Right hindlimb (tissue), 1 donor: Measurements from ENCODE around the gene OBSCN.
"Not testable (repeated sequence)": the region's sequence is repeated elsewhere in the genome, so short reads cannot be mapped to it uniquely, and the experiment has no call there.

Experiments
- DNase-seq: peaks from one replicate; pipeline ENCODE4 v3.0.0-alpha.2; 2018

The OBSCN gene

DNA sequence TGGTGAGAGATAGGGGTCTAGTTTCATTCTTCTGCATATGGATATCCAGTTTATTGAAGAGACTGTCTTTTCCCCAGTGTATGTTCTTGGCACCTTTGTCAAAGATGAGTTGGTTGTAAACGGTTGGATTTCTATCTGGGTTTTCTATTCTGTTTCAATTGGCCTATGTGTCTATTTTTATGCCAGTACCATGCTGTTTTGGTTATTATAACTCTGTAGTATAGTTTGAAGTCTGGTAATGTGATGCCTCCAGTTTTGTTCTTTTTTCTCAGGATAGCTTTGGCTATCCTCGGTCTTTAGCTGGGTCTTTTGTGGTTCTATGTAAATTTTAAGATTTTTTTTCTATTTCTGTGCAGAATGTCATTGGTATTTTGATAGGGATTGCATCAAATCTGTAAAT, 19.6 kb upstream of the OBSCN start:
- not testable (repeated sequence) for DNase-seq

DNA sequence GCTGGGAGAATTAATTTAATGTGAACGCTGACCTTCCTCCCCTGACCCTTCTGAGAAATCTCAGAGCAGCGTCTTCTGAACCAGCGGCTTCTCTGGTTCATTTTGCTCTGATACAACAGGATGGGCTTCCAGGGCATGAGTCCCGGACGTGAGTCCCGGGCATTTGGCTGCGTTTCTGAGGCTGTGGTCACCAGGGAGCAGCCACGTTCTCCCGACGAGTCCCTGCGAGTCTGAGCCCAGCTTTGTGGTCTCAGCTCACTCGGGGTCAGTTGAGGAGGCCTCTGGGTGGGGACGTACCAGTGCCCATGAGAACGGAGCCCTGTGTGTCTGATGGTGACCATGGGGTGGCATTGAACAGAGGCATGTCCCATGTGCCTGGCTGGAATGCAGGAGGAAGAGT, 17.7 kb upstream of the OBSCN start:
- no peak for DNase-seq

DNA sequence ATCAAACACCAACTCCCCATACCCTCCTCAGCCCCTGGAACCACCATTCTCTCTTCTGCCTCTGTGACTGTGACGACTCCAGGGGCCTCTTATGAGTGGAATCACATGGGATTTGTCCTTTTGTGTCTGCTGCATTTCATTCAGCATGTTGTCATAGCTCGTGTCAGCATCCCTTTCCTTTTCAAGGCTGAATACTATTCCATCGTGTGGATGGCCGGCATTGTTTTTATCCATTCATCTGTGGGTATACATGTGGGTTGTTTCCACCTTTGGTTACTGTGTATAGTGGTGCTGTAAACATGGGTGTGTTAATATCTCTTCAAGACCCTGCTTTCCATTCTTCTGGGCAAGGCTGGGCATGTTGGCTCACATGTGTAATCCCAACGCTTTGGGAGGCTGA, 17.1 kb upstream of the OBSCN start:
- no peak for DNase-seq

DNA sequence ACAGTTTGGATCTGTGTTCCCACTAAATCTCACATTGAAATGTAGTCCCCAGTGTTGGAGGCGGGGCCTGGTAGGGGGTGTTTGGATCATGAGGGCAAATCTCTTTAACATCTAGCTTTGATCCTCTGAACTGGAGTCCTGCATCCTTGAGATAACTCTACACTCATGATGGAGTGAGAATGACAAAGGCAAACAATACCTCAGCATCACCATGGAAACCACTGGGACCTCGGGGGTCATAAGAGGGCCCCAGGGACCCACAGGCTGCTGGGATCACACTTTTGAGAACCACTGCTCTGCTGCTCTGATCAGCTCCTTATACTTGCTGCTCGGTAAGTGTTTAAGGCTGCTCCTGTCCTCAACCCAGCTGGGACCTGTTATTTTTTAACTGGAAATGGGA, 13.4 kb upstream of the OBSCN start:
- DNase-seq = no peak

DNA sequence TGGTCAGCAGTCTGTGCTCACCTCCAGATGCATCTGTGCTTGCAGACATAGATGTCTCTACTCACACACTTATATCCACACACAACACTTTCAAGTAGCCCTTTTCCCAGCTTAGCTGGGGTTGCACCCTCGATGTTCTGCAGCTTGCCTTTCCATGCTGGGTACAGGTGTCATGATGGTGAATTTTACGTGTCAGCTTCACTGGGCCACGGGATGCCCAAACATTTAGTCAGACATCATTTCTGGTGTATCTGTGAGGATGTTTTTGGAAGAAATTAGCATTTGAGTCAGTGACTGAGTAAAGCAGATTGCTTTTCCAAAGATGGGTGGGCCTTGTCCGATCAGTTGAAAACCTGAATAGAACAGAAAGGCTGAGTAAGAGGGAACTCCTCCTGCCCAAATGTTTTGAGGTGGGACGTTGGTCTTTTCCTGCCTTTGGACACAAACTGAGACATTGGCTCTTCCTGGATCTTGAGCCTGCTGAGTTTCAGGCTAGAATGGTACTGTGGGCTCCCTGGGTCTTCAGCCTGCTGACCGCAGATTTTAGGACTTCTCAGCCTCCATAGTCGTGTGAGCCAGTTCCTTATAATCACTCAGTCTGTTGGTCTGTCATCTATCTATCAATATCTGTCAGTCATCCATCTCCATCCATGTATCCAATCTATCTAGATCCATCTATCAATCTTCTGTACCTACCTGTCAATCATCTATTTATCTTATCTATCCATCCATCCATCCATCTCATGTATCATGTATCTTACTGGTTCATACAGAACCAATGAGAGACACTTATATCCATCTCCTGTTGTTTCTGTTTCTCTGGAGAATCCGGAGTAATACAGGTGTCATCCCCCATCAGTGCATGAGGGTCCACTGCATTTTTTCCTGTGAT, 12.7 kb upstream of the OBSCN start:
- DNase-seq = no peak

DNA sequence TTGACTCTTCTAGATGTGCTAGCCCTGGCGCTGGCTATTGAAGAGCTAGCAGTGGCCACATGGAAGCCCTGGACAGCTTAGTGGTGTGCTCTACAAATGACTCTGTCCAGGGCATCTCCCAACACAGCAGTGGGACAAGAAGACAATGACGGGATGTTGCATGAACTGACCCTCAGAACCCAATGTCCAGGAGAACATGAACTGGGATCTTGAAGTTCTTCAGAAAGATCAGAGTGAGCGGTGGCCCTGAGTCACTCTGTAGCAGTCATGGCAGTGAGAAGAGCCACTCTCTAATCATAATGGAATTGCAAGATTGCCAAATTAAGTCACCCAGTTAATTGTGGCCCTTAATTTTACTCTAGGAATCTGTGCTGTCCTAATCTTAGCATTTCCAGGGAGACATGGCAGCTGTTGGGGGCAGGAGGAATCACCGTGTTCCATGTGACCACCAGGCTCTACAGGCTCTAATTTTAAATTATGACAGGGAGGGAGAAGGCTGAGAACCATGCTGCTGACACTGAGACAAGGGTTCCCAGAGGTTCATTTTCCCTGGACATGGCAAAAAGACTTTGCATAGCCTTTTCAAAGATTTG, 10.2 kb upstream of the OBSCN start:
- no peak for DNase-seq

DNA sequence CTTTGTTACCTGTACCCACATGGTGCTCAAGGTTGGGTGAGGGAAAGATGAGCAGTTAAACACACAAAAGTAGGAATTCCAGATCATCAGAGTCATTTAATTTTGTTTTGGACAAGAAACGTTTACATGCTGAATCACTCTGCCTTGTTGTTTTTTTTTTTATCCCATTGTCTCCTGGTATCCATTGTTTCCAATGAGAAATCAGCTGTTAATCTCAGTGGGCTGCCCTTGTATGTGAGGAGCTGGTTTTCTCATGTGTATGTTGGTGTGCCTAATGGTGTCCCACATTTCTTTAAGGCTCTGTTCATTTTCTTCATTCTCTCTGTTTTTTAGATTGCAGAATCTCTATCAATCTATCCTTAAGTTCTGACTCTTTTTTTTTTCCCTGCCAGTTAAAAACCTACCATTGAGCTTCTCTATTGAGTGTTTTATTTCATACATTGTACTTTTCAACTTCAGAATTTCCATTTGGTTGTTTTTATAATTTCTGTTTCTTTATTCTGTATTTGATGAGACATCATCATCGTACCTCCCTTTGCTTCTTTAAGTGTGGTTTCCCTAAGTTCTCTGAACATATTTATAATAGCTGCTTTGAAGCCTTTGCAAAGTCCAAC, 8.8 kb upstream of the OBSCN start:
- DNase-seq = no peak

DNA sequence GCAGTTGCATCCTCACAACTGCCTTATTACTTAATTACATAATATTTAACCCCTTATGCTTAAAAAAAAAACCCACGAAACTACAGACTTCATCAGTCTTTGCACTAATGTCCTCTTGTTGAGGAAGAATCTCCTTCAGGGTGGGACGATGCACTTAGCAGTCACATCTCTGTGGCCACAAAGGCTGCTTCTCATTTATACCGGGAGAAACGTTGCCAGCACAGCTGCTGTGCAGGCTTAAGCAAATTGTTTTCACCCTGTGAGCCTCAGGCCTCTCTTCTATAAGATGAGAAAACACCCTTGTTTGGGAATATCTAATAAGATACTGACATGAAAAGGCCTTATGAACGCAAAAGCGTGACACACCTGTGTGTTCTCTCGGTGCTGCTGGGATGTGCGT, 2.9 kb upstream of the OBSCN start:
- no peak for DNase-seq

DNA sequence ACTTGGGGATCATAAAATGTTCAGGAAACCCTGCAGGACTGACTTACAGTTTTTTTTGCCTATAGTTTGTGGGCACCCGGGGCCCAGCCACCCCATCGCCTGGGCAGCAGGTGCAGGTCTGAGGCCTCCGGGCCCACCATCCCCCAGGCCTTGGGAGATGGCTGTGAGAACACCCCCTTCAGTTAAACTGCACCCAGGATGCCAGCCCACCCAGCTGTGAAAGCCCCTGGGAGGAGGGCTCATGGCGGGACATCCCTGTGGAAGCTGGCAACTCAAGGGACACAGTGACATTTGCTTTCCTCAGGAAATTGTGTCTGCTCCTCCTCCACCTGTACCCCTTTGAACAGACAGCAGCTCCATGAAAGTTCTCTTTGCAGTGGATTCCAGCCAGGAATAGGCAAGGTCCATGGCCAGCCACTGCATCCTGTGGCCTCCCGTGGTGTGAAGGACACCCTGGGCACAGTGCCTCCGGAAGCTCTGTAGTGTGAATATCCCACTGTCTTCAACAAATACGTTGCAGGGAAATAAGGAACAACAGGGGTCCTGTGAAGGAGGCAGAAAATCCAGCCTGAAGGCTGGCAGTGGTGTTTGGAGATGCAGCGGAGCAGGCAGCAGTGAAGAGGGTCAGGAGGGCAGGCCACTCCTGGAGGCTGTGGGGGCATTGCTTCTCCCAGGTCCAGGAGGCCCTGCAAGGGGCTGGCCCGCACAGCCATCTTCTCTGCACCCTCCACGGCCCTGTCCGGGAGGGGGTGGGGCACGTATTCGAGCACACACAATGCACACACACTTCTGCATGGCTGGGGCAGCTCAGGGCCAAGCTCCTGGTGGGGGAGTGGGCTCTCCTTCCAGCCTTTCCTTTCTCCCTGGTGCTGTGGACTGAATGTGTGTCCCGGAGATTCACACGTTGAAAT, 2.1 kb upstream of the OBSCN start:
- DNase-seq = no peak

DNA sequence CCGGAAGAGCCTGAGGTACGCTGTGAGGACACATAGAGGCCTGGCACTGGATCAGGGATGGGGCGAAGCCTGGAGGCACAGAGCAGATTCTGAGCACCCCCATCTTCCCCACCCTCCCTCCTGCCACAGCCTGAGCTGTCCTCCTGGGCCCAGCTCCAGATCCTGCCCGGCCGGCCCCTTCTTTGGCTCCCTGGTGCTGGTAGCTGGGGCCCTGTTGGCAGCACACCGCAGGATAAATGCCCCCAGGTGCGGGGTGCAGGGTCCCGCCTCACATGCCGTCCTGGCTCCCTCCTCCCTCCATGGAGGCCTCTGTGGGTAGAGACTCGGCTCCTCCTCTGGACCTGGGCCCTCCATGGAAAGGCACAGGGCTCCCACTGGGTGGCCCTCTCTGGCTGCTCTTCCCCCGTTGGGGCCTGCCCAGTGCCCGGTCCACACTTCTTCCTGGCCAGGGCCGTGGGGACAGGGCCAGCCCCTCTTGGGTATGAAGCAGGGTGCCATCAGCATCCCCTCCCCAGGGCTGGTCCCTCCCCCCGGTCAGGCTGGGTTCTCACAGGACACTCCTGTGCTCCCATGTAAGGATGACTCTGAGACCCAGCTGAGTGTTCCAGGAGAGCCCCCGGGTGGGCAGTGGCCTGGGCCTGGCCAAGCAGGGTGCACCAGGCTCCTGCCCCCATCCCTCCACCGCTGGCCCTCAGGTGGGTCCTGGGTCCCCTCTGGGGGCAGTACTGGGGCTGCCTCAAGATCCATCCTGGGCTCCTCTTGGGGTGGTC, 1.1 kb upstream of the OBSCN start:
- DNase-seq = no peak

DNA sequence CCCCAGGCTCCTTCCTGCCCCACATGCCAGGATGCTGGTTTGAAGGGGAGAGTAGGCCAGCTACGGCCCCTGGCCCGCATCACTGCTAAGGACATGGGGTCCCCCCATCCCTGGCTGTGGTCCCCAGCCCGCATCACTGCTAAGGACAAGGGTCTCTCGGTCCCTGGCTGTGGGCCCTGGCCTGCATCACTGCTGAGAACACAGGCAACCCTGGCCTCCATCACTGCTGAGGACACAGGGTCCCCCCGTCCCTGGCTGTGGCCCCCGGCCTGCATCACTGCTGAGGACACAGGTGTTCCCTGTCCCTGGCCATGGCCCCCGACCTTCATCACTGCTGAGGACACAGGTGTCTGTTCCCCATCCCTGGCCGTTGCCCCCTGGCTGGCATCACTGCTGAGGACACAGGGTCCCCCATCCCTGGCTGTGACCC, 448 bp upstream of the OBSCN start:
- no peak for DNase-seq

- DNase-seq = no peak
Measured at GRCh38 chr1:228208831-228209551, 1.1 kb downstream of the OBSCN start.

DNA sequence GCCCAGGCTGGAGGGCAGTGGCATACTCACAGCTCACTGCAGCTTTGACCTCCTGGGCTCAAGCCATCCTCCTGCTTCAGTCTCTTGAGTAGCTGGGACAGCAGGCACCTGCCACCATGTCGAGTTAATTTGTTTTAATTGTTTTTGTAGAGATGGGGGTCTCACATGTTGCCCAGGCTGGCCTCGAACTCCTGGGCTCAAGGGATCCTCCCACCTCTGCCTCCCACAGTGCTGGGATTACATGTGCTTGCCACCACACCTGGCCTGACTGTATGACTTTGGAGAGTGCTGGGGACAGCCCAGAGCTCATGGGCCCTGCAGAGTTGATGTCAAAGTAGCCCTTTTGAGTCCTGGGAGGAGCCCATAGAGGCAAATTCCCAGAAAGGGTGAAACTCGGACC, 1.8 kb downstream of the OBSCN start:
- DNase-seq = no peak

GRCh38 chr1:228210076-228210651, 2.3 kb downstream of the OBSCN start:
- DNase-seq = no peak

GRCh38 chr1:228210712-228211530, 3.1 kb downstream of the OBSCN start:
- DNase-seq = no peak

DNA sequence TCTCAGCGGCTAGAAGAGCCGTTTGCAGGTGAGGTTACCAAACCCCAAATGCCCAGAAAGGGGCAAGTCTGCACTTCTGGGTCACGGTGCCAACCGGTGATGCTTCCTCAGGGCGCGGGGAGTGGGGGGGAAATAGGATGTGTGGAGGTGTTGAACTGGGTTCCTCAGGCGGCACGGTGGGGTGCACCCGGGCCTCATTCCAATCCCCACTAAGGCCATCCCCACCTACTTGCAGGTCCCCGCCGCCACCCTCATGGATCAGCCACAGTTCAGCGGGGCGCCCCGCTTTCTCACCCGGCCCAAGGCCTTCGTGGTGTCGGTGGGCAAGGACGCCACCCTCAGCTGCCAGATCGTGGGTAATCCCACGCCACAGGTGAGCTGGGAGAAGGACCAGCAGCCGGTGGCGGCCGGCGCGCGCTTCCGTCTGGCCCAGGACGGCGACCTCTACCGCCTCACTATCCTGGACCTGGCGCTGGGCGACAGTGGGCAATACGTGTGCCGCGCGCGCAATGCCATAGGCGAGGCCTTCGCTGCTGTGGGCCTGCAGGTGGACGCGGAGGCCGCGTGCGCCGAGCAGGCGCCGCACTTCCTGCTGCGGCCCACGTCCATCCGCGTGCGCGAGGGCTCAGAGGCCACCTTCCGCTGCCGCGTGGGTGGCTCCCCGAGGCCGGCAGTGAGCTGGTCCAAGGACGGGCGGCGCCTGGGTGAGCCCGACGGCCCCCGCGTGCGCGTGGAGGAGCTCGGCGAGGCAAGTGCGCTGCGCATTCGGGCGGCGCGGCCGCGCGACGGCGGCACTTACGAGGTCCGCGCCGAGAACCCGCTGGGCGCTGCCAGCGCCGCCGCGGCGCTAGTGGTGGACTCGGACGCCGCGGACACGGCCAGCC, 3.9 kb downstream of the OBSCN start:
- no peak for DNase-seq

DNA sequence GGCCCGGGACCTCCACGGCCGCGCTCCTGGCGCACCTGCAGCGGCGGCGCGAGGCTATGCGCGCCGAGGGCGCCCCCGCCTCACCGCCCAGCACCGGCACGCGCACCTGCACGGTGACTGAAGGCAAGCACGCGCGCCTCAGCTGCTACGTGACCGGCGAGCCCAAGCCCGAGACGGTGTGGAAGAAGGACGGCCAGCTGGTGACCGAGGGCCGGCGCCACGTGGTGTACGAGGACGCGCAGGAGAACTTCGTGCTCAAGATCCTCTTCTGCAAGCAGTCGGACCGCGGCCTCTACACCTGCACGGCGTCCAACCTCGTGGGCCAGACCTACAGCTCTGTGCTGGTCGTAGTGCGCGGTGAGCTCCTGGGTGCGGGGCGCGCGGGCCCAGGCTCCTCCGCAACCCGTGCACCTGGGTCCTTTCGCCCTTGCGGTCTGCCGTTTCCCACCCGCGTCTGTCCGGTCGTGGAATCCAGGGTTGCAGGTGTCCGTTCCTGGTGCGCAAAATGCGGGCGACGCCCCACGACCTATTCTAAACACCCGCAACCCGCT, 4.6 kb downstream of the OBSCN start:
- no peak for DNase-seq

GRCh38 chr1:228212966-228213844, 5.4 kb downstream of the OBSCN start:
- DNase-seq = peak; percentile 86
